HEK293 (cell line): Measurements from ENCODE around the gene TFB2M.

Experiments used
- GLI4 ChIP-seq: fragments of 450-650 bp; formaldehyde crosslinking; IDR thresholded peaks from 2 replicates; pipeline ENCODE4 v1.5.1; 2016; ENCODE audit warnings: missing biosample characterization, missing genetic modification characterization
- KLF16 ChIP-seq: fragments of 450-650 bp; formaldehyde crosslinking; IDR thresholded peaks from 2 replicates; pipeline ENCODE4 v1.5.1; 2017; ENCODE audit warnings: missing biosample characterization, missing genetic modification characterization
- MYNN ChIP-seq: fragments of 450-650 bp; formaldehyde crosslinking; IDR thresholded peaks from 2 replicates; pipeline ENCODE4 v1.5.1; 2016; ENCODE audit warnings: missing biosample characterization, missing genetic modification characterization, borderline replicate concordance
- OSR2 ChIP-seq: fragments of 450-650 bp; formaldehyde crosslinking; IDR thresholded peaks from 2 replicates; pipeline ENCODE4 v1.5.1; 2016; ENCODE audit warnings: missing biosample characterization, missing genetic modification characterization
- ZEB2 ChIP-seq: fragments of 450-650 bp; formaldehyde crosslinking; IDR thresholded peaks from 2 replicates; pipeline ENCODE4 v1.5.1; 2016; ENCODE audit warnings: missing biosample characterization, missing genetic modification characterization
- ZFHX2 ChIP-seq: fragments of 450-650 bp; formaldehyde crosslinking; conservative IDR thresholded peaks from 2 replicates; pipeline ENCODE4 v1.5.1; 2016; ENCODE audit warnings: missing biosample characterization, missing genetic modification characterization
- ZNF274 ChIP-seq, 2 experiments: fragments of 200-500 bp in 1 of 2; fragments of 450-650 bp in 1 of 2; sonication (Bioruptor generic) in 1 of 2; formaldehyde crosslinking in 1 of 2; IDR thresholded peaks; 2 replicates each; pipeline versions ENCODE4 v1.5.1 to v1.6.1; 2014 to 2016; ENCODE audit warnings: borderline replicate concordance in 1 of 2, inconsistent platforms in 1 of 2, low read length in 1 of 2, missing biosample characterization in 1 of 2, missing genetic modification characterization in 1 of 2
- ZNF292 ChIP-seq: fragments of 450-650 bp; formaldehyde crosslinking; IDR thresholded peaks from 2 replicates; pipeline ENCODE4 v1.5.1; 2016; ENCODE audit warnings: low read depth, missing biosample characterization, missing genetic modification characterization, borderline replicate concordance
- ZNF341 ChIP-seq: fragments of 450-650 bp; formaldehyde crosslinking; IDR thresholded peaks from 2 replicates; pipeline ENCODE4; 2016; ENCODE audit warnings: low read depth, missing biosample characterization, missing genetic modification characterization
- ZNF624 ChIP-seq: fragments of 450-650 bp; formaldehyde crosslinking; IDR thresholded peaks from 2 replicates; pipeline ENCODE4 v1.5.1; 2017; ENCODE audit warnings: missing biosample characterization, missing genetic modification characterization
- TF ChIP-seq, protein P1 (sequence below): fragments of 450-650 bp; formaldehyde crosslinking; IDR thresholded peaks from 2 replicates; pipeline ENCODE4 v1.5.1; 2016; ENCODE audit warnings: missing biosample characterization, missing genetic modification characterization
- TF ChIP-seq, protein P2 (sequence below): fragments of 450-650 bp; formaldehyde crosslinking; IDR thresholded peaks from 2 replicates; pipeline ENCODE4 v1.5.1; 2016; ENCODE audit warnings: missing biosample characterization, missing genetic modification characterization
- TF ChIP-seq, protein P3 (sequence below): fragments of 450-650 bp; formaldehyde crosslinking; IDR thresholded peaks from 2 replicates; pipeline ENCODE4 v1.5.1; 2016; ENCODE audit warnings: missing biosample characterization, missing genetic modification characterization

DNA sequence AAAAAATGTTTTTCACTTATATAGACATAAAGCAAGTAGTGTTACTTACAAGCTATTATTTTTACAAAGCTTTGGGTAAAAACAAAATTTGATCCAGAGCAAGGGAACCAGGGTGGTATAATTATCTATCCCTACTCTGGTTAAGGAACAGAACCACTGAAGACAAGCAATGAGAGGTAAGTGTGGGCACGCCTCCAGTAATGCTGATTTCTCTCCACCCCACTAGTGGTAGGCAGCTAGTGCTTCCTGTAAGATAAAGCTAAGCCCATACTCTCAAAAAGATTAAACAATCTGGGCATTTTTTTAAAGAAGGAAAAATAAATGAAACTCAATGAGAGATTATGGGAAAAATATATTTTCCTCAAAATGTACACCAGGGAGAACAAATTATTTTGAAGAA, 22.1 kb downstream of the TFB2M start:
- TF ChIP-seq ZNF341 (tag by site-specific recombination) (no peak), MYNN (no peak), OSR2 (no peak), ZNF274 (IDR thresholded peaks at IDR 0.05; ENCODE audit: low read length) (no peak), ZNF274 (tag by site-specific recombination; IDR thresholded peaks at IDR 0.05; ENCODE audit: borderline replicate concordance) (no peak), KLF16 (tag by site-specific recombination) (no peak), ZNF624 (tag by site-specific recombination) (no peak), ZEB2 (tag by site-specific recombination) (no peak), ZFHX2 (tag by site-specific recombination) (no peak), ZNF292 (no peak), GLI4 (tag by site-specific recombination) (no peak)
- TF ChIP-seq, protein P1, sequence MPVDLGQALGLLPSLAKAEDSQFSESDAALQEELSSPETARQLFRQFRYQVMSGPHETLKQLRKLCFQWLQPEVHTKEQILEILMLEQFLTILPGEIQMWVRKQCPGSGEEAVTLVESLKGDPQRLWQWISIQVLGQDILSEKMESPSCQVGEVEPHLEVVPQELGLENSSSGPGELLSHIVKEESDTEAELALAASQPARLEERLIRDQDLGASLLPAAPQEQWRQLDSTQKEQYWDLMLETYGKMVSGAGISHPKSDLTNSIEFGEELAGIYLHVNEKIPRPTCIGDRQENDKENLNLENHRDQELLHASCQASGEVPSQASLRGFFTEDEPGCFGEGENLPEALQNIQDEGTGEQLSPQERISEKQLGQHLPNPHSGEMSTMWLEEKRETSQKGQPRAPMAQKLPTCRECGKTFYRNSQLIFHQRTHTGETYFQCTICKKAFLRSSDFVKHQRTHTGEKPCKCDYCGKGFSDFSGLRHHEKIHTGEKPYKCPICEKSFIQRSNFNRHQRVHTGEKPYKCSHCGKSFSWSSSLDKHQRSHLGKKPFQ (tag by site-specific recombination) = no peak
- TF ChIP-seq, protein P2, sequence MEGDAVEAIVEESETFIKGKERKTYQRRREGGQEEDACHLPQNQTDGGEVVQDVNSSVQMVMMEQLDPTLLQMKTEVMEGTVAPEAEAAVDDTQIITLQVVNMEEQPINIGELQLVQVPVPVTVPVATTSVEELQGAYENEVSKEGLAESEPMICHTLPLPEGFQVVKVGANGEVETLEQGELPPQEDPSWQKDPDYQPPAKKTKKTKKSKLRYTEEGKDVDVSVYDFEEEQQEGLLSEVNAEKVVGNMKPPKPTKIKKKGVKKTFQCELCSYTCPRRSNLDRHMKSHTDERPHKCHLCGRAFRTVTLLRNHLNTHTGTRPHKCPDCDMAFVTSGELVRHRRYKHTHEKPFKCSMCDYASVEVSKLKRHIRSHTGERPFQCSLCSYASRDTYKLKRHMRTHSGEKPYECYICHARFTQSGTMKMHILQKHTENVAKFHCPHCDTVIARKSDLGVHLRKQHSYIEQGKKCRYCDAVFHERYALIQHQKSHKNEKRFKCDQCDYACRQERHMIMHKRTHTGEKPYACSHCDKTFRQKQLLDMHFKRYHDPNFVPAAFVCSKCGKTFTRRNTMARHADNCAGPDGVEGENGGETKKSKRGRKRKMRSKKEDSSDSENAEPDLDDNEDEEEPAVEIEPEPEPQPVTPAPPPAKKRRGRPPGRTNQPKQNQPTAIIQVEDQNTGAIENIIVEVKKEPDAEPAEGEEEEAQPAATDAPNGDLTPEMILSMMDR (tag by site-specific recombination) = no peak
- TF ChIP-seq, protein P3, sequence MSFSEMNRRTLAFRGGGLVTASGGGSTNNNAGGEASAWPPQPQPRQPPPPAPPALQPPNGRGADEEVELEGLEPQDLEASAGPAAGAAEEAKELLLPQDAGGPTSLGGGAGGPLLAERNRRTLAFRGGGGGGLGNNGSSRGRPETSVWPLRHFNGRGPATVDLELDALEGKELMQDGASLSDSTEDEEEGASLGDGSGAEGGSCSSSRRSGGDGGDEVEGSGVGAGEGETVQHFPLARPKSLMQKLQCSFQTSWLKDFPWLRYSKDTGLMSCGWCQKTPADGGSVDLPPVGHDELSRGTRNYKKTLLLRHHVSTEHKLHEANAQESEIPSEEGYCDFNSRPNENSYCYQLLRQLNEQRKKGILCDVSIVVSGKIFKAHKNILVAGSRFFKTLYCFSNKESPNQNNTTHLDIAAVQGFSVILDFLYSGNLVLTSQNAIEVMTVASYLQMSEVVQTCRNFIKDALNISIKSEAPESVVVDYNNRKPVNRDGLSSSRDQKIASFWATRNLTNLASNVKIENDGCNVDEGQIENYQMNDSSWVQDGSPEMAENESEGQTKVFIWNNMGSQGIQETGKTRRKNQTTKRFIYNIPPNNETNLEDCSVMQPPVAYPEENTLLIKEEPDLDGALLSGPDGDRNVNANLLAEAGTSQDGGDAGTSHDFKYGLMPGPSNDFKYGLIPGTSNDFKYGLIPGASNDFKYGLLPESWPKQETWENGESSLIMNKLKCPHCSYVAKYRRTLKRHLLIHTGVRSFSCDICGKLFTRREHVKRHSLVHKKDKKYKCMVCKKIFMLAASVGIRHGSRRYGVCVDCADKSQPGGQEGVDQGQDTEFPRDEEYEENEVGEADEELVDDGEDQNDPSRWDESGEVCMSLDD = no peak
